HFFc6 (cell line): Measurements from ENCODE around the gene SH2D4B. TPM values are rescaled to one million over a fixed set of nuclear protein-coding genes. Genes with fewer than 3 reads are reported as not detected.

ENCODE experiments used
- DNase-seq: peaks from one replicate; pipeline ENCODE4 v3.0.0-alpha.2; 2018
- H3K27ac Mint-ChIP-seq: 2 replicates; pipeline ENCODE4 v1.8.0; 2020; ENCODE audit warnings: mild to moderate bottlenecking, mixed read lengths
- H3K27me3 Mint-ChIP-seq: 2 replicates; pipeline ENCODE4 v1.8.0; 2021; ENCODE audit warnings: mild to moderate bottlenecking, moderate library complexity, mixed read lengths; ENCODE audit not compliant: insufficient read depth
- H3K36me3 Mint-ChIP-seq: 2 replicates; pipeline ENCODE4 v1.8.0; 2021; ENCODE audit warnings: low read depth, mixed read lengths
- H3K4me1 Mint-ChIP-seq: 2 replicates; pipeline ENCODE4 v1.8.0; 2020; ENCODE audit warnings: low read depth, mixed read lengths
- H3K4me3 Mint-ChIP-seq: 2 replicates; pipeline ENCODE4 v1.8.0; 2020; ENCODE audit warnings: mild to moderate bottlenecking, moderate library complexity, mixed read lengths
- H3K9me3 Mint-ChIP-seq: 2 replicates; pipeline ENCODE4 v1.8.0; 2020; ENCODE audit warnings: mild to moderate bottlenecking, mixed read lengths
- long read RNA-seq: library from polyadenylated mRNA; unstranded; transcript quantifications from one replicate; pipeline ENCODE4 v2.0.0, GENCODE V29; 2019
- total RNA-seq, 6 experiments: library from RNA; stranded (reverse); fragmentation: NEBNext Ultra II Directional; extraction: Animal tissue kit (Norgen Biotek cat#: 25700); gene quantifications; 2 replicates in 1 of 6; 3 replicates in 5 of 6; pipeline ENCODE4 v1.2.3, GENCODE V29; 2021
- TF ChIP-seq, protein P1 (sequence below): fragments of 200-600 bp; sonication (generic); IDR thresholded peaks from 2 replicates; pipeline ENCODE4 v1.5.0; 2021; ENCODE audit warnings: antibody characterized with exemption, mild to moderate bottlenecking

Gene SH2D4B
- not detected for total RNA-seq
- long read RNA-seq: 0 reads

DNA sequence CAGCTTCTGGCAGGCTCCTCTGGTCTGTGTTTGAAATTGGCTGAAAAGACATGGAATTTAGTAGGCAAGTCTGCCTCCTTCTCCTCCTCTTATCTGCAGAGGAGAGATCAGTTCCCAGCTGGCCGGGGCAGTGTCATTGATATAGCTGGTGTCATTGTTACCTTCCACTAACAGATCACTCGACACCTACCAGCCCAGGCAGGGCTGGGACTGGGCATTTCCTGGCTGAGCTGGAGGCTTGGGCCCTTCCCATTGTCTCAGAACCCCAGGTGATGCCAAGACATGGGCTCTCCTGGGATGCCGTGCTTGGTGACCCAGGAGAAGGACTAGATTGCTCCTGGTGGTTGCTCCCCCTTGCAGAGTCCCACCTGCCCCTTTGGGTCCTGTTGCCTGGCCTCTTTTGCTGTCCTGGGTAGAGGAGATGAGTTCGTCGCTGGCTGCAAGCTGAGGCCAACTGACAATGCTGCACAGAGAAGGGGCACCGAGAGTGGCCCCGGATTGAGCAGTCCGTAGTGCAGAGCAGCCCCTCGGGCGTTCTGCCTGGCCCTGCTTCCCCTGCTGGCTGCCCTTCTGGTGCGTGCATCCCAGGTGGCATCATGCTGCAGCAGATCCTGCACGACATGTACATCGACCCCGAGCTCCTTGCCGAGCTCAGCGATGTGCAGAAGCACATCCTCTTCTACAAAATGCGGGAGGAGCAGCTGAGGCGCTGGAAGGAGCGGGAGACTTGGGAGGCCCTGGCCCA lies at the start of gene SH2D4B:
TSS of gene SH2D4B (plus strand) at position 167 of the 745 bp plus-strand sequence. CDS start at position 597, 430 bp downstream.
- H3K27ac Mint-ChIP-seq: no peak within 1 kb of the TSS
- no peak within 1 kb of the TSS for H3K4me3 Mint-ChIP-seq
- DNase-seq: no peak
- peaks cover 18% of the 10 kb centered on the region for H3K4me1 Mint-ChIP-seq
- peaks cover 6% of the 10 kb centered on the region for H3K27me3 Mint-ChIP-seq
- TF ChIP-seq, protein P1, sequence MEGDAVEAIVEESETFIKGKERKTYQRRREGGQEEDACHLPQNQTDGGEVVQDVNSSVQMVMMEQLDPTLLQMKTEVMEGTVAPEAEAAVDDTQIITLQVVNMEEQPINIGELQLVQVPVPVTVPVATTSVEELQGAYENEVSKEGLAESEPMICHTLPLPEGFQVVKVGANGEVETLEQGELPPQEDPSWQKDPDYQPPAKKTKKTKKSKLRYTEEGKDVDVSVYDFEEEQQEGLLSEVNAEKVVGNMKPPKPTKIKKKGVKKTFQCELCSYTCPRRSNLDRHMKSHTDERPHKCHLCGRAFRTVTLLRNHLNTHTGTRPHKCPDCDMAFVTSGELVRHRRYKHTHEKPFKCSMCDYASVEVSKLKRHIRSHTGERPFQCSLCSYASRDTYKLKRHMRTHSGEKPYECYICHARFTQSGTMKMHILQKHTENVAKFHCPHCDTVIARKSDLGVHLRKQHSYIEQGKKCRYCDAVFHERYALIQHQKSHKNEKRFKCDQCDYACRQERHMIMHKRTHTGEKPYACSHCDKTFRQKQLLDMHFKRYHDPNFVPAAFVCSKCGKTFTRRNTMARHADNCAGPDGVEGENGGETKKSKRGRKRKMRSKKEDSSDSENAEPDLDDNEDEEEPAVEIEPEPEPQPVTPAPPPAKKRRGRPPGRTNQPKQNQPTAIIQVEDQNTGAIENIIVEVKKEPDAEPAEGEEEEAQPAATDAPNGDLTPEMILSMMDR: no peak
- no peaks in the 10 kb centered on the region for H3K36me3 Mint-ChIP-seq
- no peaks in the 10 kb centered on the region for H3K9me3 Mint-ChIP-seq

DNA sequence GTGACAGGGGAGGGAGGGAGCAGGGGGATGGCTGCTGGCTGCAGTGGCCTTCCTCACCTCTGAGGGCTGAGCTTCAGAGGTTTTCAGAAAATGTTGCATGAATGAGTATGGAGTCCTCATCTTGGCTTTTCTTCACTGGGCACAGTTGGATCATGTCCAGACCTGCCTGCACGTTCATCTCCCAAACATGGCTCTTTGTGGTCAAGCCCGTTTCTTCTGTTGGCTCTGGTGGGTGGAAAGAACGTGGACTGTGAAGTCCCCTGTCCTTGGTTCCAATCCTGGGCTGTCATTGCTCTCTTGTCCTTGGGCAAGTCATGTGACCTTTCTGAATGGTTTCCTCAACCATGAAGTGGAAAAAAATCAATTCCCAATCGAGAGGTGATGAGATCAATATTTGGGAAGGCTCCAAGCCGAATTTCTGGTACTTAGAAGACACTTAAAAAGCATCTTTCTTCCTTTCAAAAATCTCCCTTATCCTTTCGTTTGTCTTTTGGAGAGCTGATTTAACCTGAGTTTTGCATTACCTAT lies 49.1 kb upstream of the SH2D4B start:
- peaks cover 69% of the 10 kb centered on the region for H3K4me1 Mint-ChIP-seq
- H3K4me3 Mint-ChIP-seq: no peak overlapping the region
- no peak overlapping the region for H3K27ac Mint-ChIP-seq

DNA sequence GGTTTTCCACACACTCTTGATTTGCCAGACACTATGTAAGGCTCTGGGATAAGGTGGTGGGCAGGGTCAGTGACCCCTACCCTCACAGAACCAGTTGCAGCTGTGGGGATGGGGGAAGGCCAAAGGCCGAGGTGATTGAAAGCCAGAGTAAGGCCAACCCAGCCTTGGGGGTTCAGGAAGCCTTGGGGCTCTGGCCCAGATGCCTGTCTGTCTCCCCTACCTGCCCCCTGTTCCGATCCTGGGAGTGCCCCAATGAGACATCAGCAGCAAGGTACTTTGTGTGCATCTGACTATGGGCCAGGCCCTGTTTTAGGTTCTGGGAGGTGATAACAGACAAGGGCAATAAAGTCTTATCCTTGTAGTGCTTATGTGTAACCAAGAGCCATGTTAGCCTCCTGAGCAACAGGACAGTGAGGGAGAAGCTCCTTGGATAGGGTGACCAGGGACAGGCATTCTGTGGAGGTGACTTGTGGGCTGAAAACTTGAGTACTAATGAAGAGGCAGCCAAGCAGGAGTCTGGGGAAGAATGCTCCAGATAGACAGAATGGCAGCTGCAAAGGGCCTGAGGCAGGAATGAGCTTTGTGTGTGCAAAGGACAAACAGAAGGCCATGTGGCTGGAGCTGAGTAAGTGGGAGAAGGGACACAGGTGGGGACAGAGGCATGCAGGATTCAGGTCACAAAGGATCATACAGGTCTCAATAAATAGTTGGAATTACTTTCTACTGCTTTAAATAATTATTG lies 48.2 kb upstream of the SH2D4B start:
- H3K27ac Mint-ChIP-seq: no peak overlapping the region; the same call in 1 of the 2 replicates
- TF ChIP-seq, protein P1: no peak
- H3K27me3 Mint-ChIP-seq: peaks cover 1% of the 10 kb centered on the region; the same call in 1 of the 2 replicates
- H3K4me1 Mint-ChIP-seq: peaks cover 69% of the 10 kb centered on the region
- H3K4me3 Mint-ChIP-seq: no peak overlapping the region
- DNase-seq: no peak
- peaks cover 32% of the 10 kb centered on the region for H3K36me3 Mint-ChIP-seq
- no peaks in the 10 kb centered on the region for H3K9me3 Mint-ChIP-seq

More for the DNA sequence above, 49.1 kb upstream of the SH2D4B start:
- TF ChIP-seq, protein P1: no peak
- Mint-ChIP-seq H3K27me3 (peaks cover 1% of the 10 kb centered on the region; the same call in 1 of the 2 replicates), H3K9me3 (no peaks in the 10 kb centered on the region), H3K36me3 (peaks cover 26% of the 10 kb centered on the region)
- no peak for DNase-seq

DNA sequence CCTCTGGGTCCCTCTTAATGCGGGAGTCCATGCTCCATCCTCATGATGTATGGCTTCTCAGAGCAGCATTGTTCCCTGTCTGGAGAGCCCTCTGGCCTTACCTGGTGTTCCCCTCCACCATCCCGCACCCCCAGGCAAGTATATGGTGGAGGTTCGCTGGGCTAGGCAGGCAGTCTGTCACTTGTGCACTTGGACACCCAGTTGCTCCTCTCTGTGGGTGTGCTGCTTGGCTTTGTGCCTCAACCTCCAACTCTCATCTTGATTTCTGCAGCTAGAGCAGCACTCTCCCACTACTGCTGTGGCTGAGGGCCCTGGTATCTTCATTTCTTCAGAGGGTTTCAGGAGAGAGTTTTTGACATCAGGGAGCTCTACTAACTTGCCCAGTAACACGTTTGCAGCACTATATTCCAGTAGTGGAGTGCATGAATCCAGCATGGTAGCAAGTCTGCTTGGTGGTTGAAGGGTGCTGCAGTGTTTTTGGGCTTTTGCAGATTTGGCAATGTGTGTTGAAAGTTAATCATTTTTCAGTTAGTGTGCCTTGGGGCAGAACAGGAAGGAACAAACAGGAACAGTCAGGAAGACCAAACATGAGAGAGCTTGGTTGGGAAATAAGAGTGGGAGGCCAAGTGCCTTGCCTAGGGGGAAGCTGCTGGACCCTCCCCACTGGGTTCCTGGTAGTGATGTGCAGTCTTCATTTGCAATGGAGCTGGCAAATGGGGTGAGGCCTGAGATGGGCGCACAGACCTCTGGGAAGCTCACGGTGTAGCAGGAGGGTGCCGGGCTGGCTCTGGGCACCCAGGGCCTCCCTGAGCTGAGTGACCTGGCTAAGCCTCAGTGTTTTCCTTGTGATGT lies 46.2 kb upstream of the SH2D4B start:
- H3K27me3 Mint-ChIP-seq: peaks cover 1% of the 10 kb centered on the region; the same call in 1 of the 2 replicates
- H3K9me3 Mint-ChIP-seq: no peaks in the 10 kb centered on the region
- TF ChIP-seq, protein P1: no peak
- peaks cover 43% of the 10 kb centered on the region for H3K36me3 Mint-ChIP-seq
- no peak overlapping the region; the same call in 1 of the 2 replicates for H3K27ac Mint-ChIP-seq
- no peak overlapping the region for H3K4me3 Mint-ChIP-seq
- H3K4me1 Mint-ChIP-seq: peaks cover 67% of the 10 kb centered on the region
- no peak for DNase-seq
